AG20443 (cell line): ENCODE data around the gene TP53AIP1.
A peak's percentile ranks its signal among the peaks of the same experiment; 100 is the strongest.
"Not testable (repeated sequence)": the region's sequence is repeated elsewhere in the genome, so short reads cannot be mapped to it uniquely, and the experiment has no call there.

Experiments
- DNase-seq: peaks from one replicate; pipeline ENCODE4 v3.0.0; 2012; ENCODE audit warnings: low spot score, mixed read lengths

Gene TP53AIP1

DNA sequence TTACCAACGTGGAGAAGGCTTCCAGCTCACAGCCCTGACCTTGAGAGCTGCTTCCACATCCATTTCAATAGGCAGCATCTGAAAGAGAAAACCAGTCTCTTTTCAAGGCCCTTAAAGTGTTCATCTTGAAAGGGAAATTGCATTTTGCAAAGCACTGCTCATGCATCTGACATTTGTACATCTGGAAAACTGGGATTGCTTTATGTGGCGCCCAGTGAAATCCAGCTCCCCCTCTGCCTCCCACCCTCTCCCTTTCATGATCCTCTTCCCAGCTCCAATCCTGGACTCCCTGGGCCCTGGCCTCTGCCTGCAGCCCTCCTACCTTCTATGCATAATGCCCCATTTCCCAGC is 17.4 kb downstream of the TP53AIP1 start:
- DNase-seq, result no peak

DNA sequence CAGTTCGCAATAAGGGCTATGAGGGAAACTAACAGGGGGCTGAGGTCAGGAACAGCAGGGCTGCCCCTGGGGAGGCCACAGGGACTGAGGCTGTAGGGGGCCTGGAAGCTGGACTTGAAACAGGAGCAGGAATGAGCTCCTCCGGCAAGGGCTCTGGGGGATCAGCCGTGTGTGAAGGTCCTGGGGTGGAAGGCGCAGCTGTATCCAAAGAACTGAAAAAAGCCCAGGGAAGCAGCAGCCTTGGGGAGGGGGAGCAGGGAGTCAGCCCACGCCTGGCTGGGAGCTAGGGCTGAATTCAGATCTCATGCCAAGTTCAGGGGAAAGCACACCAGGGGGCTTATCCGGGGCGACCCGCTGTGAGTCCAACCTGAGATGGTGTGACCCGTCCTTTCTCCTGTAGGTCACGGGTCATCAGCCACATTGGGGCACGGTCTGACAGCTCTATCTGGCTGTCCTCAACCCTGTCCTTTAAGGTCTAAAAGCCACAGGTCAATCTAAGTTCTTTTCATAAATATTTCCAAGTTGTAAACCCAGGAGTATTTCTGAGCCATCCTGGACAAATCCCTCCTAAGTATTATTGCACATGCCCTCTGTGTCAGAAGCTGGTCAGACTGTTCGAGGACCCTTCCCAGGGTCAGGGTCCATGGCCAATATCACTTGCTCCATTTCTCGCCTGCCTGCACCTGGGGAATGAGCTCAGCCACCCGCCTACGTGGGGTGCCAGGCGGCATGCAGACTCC is 18.0 kb downstream of the TP53AIP1 start:
- DNase-seq, result no peak

DNA sequence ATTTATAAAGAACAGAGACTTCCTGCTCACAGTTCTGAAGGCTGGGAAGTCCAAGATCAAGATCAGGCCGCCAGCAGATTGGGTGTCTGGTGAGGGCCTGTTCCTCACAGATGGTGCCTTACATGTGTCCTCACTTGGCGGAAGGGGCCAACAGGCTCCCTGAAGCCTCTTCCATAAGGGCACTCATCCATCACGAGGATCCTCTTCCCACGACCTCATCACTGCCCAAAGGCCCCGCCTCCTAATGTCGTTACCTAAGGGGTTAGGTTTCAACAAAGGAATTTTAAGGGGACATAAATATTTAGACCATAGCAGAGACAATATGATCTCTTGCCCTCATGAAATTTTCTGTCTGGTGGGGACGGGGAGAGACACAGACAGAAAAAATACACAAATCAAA is 18.6 kb downstream of the TP53AIP1 start:
- no peak for DNase-seq

DNA sequence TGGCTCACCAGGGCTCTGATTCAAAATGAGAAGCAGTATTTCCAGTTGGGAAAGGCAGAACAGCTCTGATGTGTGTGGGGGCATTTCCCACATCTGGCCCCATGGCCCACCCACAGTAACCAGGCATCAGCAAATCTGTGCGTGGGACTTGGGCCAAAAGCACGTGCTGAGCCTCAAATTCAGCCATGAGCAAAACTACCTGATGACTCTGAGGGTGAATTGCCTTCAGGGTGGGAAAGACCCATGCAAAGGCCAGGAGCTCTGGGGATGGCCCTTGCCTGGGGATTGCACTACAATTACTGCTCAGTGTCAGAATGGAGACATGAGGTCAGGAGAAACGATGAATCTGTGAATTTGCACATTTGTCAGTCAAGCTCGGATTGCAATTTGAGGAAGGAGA is 20.9 kb downstream of the TP53AIP1 start:
- DNase-seq, result no peak

DNA sequence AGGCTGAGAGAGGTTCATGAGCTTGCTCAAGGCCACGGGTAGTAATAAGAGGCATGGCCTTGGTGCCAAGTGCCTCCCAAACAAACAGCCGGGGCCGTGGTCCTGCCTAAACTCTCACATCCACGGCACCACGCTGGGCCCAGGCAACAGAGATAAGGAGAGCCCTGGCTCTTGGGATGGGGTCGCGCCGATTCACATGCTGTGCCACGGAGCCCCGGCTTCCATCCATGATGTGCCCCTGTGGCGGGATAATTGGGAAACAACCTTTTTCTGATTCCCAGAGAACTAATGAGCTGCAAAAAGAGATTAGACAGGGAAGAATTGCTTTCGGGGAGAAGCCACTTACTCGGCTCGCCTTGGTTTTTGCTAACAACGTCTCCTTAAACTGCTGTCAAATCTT is 22.0 kb downstream of the TP53AIP1 start:
- DNase-seq, result no peak

DNA sequence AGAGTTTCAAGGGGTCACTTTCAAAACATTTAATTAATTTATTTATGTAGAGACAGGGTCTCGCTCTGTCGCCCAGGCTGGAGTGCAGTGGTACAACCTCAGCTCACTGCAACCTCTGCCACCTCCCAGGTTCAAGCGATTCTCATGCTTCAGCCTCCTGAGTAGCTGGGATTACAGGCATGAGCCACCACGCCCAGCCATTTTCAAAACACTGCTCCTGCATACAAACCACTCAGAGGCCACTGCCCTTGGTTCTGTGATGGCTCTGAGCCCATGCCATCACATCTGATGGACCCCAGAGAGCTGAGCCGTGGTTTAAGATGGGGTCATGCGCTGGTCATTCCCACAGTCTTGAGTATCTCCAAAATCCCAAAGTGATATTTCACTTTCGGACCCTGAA is 23.0 kb downstream of the TP53AIP1 start:
- DNase-seq, result not testable (repeated sequence)

DNA sequence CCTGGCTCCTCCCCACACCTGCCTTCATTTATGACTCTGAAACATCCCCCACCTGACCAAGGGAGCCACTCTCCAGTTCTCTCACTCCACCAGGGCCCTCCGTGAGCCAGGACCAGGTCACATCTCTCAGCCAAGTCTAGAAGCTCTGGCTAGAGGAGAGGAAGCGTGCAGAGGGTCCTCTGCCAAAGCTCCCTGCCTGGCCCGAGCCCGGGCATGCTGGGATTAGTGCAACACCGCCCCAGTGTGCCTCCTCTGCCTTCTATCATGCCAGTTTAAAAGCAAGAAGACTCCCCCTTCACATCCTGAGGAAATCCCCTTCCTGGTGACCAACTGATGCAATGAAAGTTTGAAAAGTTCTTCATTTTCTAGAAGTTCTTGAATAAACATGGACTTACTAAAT is 23.5 kb downstream of the TP53AIP1 start:
- DNase-seq, result no peak

DNA sequence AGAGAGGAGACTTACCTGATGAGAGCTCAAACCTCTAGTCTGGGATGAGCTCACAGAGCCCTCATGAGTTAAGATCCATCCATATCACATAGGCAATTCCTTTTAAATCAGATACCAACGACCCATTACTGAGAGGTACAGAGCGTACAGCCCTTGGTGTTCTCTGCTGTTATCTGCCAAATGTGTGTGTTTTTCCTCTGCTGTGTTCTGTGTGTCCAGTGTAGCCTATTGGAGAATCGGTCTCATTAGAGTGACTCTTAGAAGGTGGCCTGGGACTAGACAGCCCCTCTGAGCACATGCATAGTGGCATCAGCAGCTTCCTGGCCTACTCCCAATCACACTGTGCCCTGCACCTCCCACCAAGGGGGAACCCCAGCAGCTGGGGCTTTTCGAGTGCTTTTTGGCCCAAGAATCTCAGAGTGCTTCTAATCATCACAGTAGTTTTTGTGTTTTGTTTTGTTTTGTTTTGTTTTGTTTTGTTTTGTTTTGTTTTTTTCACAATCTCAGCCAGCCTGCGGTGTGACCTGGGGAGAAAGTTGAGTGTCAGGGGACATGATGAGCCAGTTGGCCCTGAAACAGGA is 25.4 kb downstream of the TP53AIP1 start:
- no peak for DNase-seq

DNA sequence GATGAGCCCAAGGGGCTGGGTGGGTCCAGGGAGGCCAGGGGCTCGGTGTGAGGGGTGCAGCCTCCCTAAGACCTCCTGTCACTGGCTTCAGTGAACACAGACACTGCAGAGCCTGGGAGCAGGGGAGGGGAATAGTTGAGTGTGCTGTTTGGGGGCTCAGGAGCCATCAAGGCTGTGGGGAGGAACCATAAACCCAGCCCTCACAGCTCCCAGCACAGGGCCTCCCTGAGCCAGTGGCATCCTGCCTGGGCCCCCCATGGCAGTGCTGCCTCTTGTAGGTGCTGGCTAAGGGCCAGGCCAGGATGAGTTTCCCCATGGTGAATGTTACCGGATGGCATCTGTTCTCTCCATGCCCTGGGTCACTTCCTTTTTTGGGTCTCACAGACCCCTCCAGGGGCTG is 26.0 kb downstream of the TP53AIP1 start:
- no peak for DNase-seq

DNA sequence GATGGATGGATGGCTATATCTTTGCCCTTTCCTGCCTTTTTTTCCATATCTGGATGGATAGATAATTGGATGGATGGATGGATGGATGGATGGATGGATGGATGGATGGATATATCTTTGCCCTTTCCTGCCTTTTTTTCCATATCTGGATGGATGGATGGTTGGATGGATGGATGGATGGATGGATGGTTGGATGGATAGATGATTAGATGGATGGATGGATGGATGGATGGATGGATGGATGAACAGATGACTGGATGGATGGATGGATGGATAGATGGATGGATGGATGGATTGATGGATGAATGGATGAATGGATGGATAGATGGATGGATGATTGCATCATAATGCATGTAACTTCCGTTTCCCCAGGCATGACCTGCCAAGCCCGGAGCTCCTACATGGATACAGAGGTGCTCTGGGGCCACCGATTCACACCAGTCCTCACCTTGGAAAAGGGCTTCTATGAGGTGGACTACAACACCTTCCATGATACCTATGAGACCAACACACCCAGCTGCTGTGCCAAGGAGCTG is 26.6 kb downstream of the TP53AIP1 start:
- no peak for DNase-seq

DNA sequence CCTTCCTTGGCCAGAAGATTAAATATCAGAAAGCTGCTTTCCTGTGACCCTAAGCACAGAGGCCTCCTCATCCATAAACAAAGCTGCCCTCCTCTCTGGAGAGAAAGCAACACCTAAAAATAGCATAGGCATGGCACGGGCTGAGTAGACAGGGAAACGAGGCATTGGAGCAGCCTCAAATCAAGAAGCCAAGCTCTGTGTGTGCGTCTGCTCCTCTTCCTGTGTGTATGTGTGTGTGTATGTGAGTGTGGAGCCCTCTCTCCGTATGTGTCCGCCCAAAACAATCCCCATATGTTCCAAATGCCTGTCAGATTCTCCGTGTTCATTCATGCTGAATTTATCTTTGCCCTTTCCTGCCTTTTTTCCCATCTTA is 27.5 kb downstream of the TP53AIP1 start:
- no peak for DNase-seq

DNA sequence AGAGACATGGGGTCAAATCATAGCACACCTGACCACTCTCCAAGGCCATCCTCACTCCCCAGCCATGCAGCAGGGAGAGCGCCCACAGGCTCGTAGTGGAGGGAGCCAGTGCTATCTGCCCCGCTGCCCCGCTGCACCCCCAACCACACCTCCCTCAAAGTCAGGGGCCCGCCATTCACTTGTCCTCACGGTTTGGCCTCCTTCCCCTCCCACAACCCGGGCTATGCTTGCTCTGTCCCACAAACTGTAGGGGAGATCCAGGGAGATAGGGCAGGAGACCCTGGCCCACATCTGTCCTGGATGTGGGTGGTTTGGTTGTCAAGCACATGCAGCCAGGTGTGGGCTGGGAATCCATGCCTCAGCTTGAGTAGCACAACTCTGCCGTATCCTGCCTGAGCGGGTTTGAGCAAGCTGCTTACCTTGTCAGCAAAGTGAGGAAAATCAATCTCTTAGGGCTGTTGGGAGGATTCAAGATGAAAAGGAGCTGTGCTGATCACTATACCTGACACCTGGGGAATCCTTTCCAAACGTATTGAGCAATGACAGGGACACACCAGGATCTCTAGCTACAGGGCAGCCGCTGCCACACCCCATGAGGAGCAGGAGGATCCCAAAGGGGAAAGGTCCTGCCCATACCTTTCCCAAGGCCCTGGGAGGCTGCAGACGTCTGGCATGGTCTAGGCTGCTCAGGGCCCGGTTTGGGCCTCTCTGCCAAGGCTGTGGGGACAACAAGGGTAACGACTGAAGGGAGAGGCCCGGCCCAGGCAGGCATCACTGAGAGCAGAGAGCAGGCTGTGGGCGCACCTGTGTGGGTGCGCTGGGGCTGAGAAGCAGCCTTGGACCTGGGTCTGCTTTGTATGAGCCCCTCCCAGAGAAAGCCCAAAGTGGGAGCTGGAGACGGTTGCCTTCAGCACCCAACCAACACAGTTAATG is 28.2 kb downstream of the TP53AIP1 start:
- no peak for DNase-seq

DNA sequence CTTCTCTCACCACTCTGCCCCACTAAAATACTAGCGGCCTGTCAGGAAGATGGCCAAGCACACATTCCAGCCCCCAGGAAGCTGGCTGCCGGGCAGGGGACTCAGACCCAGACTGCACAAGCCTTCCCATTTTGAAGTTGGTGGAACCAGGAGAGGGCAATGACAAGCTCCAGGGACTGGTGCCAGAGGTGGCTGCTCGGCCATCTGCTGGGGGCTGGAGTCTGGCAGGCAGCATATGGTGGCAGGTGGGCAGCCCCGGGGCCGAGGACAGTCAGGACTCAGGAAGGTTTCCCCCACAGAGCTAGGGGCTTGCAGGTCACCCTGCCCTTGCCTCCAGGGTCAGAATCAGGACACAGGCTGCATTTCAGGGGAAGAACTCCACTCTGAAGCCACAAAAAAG is 28.9 kb downstream of the TP53AIP1 start:
- DNase-seq, result no peak

DNA sequence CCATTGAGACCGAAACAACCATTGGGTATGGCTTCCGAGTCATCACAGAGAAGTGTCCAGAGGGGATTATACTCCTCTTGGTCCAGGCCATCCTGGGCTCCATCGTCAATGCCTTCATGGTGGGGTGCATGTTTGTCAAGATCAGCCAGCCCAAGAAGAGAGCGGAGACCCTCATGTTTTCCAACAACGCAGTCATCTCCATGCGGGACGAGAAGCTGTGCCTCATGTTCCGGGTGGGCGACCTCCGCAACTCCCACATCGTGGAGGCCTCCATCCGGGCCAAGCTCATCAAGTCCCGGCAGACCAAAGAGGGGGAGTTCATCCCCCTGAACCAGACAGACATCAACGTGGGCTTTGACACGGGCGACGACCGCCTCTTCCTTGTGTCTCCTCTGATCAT is 31.0 kb downstream of the TP53AIP1 start:
- no peak for DNase-seq

DNA sequence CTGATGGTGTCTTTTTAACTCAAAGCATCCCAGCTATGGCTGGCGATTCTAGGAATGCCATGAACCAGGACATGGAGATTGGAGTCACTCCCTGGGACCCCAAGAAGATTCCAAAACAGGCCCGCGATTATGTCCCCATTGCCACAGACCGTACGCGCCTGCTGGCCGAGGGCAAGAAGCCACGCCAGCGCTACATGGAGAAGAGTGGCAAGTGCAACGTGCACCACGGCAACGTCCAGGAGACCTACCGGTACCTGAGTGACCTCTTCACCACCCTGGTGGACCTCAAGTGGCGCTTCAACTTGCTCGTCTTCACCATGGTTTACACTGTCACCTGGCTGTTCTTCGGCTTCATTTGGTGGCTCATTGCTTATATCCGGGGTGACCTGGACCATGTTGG is 31.4 kb downstream of the TP53AIP1 start:
- no peak for DNase-seq

DNA sequence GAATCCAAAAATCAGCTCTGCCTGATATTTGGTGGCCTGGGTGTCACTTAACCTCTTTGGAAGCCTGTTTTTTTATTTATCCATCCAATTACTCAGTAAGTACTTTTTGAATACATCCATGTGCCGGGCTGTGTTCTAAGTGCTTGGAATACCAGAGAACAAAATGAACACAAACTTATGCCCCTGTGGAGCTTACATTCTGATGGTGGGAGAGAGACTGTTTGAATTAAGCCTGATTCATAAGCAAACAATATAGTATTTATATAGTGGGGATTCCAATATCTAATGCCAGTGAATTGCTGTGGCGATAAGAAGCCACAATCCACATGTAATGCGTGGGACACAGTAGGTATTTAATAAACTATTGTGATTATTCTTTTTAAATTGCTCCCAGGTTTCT is 32.1 kb downstream of the TP53AIP1 start:
- no peak for DNase-seq

DNA sequence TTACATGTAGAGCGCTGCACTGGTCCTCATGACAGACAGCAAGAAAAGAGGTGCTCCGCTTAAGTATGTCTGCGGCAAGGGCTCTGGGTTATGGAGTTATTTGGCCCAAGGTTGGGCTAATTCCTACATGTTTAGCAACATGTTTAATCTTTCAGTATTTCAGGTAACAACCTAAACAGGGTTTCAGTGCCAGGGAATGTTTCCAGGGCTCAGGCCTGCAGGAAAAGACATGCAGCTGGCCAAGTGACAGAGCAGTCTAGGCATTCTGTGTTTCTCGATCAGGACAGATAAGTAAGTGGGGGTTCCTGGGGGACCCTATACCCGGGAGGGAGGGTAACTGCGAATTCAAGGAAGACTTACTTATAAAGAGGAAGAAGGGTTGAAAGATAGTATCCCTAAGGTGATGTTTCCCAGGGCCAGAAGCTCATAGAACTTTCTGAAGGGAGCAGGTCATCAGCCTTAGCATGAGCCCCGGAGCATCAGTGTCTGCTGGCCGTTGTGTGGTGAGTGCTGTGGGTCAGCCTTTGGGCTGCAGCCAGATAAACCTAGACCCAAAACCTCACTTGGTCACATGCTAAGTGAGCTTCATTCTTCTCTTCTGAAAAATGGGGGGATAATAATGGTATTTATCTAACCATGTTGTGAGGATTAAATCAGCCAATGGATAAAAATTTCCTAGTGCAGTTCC is 33.1 kb downstream of the TP53AIP1 start:
- DNase-seq, result no peak

DNA sequence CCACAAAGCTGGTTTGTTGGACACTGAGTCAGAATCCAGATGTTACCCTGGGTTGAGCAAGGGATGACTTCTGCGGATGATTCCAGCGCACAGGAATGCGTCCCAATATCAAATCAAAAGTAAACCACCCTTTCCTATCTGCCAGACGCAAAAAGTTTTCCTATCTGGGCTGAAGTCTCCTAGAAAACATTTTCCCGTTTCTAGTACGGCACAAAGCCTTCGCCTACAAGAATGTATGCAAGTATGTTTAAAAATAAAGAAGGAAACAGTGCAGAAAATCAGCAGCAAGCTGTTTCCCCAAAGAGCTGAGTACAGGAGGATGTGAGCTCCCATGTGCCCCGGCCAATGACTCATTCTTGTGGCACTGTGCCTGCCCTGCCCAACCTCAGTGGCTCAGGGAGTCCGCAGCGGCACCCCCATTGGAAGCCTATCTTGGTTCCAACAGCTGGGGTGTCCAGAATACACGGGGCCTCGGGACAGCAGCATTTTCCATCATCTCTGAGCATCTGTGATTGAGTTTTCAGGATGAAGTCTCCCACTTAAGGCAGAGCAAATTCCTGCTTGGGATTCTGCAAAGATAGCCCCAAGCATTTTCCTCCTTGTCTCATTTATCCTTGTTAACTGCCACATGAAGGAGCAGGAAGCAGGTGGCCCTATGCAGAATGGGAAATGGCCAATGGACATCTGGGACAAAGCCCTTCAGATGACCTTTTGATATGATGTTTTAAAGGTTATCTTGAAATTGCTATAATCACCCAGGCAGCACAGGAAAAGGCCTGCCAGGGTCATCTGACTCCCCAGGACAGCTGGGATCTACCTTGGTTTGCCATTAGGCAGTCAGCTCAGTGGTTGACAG is 34.1 kb downstream of the TP53AIP1 start:
- DNase-seq, result peak; percentile 88

DNA sequence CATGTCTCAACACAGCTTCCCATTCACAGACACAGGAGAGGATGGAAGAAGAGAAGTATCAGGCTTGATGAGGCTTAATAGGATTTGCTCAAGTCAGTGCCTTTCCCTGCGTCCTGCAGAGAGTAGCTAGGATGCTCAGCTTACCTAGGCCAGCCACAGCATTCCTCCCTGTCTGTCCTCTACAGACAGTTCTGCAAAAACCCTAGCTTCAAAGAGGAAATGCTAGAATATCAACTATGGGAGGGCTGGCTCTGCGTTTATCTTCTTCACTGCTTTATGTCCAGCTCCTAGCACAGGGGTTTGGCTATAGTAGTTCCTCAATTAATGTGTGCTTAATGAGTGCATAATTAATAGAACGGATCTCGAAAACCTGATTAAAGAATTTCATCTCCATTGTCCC is 35.1 kb downstream of the TP53AIP1 start:
- no peak for DNase-seq

DNA sequence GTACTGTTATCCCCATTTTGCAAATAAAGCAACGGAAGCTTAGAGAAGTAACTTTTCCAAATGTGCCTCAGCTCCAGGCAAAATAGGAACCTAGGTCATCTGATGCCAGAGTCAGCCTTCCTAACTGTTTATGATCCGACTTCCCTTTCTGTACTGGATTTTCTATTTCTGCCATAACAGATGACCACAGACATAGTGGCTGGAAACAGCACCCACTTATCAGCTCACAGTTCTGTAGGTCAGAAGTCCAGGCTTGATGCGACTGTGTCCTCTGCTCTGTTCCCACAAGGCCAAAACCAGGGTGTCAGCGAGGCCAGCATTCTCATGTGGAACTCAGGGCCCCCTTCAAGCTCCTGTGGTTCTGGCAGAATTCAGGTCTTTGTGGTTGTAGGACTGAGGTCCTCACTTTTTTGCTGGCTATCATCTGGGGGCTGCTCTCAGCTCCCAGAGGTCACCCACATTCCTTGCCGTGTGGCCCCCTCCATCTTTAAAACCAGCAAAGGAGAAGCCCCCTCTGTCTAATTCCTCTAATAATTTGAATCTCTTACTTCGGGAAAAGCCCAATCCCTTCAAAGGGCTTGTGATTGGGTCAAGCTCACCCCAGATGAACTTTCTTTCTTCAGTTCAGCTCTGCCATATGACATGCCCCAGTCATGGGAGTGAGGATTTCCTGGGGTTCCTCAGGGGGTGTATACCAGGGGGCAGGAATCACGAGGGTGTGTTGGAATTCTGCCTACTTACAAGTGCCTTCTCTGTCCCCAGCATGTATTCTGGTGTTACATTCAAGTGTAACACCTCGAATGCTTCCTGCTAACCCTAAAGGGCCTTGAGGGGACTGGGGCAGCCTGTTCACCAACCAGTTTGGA is 36.3 kb downstream of the TP53AIP1 start:
- no peak for DNase-seq
